ENCODE measurements around the gene ZNF17.

The ZNF17 gene

DNA sequence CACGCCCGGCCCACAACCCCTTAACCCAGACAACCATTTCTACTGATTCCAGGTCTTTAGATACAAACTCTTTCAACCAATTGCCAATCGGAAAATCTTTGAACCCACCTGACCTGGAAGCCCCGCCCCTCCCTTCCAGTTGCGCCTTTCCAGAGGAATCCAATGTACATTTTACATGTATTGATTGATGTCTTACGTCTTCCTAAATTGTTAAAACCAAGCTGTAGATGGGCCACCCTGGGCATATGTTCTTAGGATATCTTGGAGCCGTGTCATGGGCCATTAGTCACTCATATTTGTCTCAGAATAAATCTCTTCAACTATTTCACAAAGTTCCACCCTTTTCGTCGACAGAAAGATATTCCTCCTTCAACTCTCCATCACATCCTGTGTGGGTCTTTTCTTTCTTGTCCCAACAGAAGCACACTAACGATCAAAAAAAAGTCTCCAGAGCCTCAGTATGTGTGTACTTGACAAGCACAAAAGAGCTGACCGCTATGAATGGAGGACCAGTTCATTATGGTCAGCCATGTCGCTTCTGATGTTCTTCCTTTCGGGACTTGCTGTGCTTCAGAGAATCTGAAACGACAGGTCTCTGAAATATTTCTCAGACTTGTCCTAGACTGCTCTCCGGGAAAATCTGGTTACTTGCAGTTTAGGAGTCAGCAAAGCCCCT, 23.6 kb downstream of the ZNF17 start:
- no peak for DNase-seq

DNA sequence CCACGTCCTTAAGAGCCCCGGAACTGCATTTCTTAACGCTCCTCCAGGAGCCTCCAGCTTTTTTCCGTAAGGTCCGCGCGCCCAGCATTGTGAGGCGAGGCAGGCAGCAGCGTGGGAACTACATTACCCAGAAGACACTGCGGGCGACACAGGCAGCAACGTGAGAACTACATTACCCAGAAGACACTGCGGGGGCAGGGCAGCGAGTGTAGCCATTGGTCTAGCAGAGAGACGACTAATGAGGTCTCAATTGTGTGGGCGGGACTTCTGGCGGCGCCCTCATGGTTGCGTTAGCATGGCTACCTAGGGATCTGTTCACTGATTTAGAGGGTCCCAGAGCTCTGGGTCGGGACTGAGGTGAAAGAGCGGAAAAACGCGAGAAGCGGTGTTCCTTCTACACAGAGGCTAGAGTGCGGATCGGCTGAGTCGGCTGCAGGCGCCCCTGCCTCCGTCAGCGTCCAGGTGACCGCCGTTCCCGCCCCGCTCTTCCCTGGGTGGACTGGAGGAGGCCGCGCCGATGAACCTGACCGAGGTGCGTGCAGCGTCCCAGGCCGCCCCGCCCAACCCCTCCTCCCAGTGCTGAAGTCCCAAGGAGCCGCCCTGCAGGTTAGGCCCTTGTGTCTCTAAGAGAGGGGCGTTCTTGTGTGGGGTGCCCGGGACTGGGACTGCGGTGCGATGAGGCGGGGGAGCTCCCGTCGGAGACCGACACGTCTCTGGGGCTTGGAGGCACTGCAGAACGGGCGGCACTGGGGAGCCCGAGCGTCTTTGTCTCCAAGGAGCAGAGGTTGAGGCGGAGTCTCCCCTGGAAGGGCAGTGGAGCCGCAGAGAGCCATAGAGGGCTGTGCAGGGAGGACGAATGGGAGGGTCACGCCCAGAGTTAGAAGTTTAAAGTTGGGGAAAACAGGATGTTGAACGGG, 24.4 kb downstream of the ZNF17 start, which contains the start of gene ZNF749:
TSS of gene ZNF749 (plus strand) at position 264 of the 917 bp plus-strand sequence. CDS start at position 518, 254 bp downstream.
- DNase-seq, result peak; percentile 99

DNA sequence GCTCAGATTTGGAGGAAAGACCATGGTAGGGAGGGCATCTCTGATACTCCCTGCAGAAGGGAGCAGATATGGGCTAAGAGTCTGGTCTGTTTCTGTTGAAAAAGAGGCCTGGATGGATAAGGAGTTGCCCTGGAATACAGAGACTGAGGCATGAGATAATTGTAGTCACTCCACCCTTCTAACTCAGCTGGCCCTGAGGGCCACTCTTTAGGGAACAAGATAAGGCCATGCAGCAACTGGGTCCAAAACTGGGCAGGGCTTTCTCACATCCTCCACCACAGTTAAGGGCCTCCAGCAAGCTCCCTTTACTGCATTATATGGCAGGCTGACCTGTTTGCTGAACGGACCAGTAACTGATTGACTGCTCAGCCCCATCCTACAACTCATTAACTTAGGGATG, 25.5 kb downstream of the ZNF17 start:
- no peak for DNase-seq

GRCh38 chr19:57437931-57438330, 27.0 kb downstream of the ZNF17 start:
- DNase-seq, result no peak

DNA sequence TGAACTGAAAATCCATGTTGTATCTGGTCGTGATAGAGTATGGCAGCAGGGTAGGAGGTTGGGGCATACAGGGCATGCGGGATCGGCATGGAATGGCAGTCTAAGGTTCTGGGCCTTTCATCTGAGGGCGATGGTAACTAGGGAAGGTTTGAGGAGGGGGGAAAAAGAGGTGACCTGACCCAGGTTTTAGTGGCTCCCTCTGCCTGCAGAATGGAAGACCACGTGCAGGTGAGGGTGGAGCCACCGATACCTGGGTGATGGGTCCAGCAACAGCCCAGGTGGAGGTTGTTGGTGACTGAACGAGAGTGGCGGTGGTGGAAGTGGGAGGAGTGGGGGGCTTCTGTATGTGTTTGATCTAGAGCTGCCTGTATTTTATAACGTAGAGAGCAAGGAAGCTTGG, 28.0 kb downstream of the ZNF17 start:
- no peak for DNase-seq

DNA sequence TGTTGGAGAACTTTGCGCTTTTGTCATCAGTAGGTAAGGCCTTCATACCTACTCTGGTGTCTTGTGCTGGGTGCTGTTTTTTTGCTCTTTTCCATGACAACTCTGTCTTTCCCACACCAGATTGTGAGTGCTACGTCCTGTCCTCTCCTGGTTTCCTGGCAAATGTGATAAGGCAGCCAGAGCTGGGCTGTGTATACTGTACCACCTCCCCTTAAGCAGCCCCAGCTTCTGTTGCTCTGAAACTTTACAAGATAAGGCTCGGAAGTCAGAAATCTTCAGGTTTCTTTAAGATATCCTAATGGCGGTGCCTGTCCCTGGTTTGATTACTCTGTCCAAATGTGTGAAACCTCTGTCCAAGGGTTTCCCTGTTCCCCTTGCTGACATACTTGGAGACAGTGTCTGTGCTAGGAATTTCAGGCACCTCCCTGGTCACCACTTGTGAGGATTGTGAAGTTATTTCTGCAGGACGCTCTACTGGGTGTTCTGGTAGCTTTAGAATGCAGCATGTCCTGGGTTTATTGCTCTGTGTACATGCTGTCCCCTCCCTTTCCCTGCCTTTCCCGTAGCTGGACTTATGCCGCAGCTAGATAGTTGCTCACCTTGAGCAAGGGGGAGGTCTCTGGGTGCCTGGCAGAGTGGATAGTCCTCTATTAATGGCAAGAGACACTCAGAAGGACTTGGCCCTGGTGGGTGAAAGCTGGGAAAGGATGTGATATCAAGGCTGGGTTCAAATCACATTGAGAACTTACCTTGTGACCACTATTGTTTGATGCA, 31.2 kb downstream of the ZNF17 start:
- no peak for DNase-seq

DNA sequence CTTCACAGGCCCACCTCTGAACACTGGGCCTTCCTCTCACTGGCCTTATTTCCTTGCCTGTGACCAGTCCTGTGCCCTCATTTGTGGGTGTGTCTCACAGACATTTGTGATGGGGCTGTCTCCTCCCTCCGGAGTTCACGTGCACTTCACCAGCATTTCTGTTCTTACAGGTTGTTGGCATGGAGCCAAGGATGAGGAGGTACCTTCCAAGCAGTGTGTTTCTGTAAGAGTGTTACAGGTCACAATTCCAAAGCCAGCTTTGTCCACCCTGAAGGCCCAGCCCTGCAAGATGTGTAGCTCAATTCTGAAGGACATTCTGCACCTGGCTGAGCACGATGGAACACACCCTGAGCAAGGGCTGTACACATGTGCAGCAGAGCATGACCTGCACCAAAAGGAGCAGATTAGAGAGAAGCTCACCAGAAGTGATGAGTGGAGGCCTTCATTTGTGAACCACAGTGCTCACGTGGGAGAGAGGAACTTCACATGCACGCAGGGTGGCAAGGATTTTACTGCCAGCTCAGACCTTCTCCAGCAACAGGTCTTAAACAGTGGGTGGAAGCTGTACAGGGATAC, 32.2 kb downstream of the ZNF17 start:
- DNase-seq, result no peak

- no peak for DNase-seq
Measured at GRCh38 chr19:57452307-57452706, 41.3 kb downstream of the ZNF17 start.

GRCh38 chr19:57465680-57466381, 54.9 kb downstream of the ZNF17 start:
- DNase-seq, result peak; percentile 44 to 53

GRCh38 chr19:57466489-57466888, 55.5 kb downstream of the ZNF17 start:
- DNase-seq, result no peak

Measured in inflammatory macrophage (primary cell).